B cell (primary cell): ENCODE measurements around the gene CKMT1A.
"Not testable (repeated sequence)": the region's sequence is repeated elsewhere in the genome, so short reads cannot be mapped to it uniquely, and the experiment has no call there.

Experiments
- EZH2 ChIP-seq: IDR thresholded peaks from 2 replicates; pipeline ENCODE4 v1.6.1; 2012; ENCODE audit warnings: borderline replicate concordance, low read depth, mild to moderate bottlenecking, moderate library complexity, low read length; ENCODE audit not compliant: insufficient read depth, poor library complexity, severe bottlenecking
- TF ChIP-seq, protein P1 (sequence below): fragments of 200-600 bp; IDR thresholded peaks from one replicate; pipeline ENCODE4 v1.8.0; 2022; ENCODE audit warnings: antibody characterized with exemption, mild to moderate bottlenecking

DNA sequence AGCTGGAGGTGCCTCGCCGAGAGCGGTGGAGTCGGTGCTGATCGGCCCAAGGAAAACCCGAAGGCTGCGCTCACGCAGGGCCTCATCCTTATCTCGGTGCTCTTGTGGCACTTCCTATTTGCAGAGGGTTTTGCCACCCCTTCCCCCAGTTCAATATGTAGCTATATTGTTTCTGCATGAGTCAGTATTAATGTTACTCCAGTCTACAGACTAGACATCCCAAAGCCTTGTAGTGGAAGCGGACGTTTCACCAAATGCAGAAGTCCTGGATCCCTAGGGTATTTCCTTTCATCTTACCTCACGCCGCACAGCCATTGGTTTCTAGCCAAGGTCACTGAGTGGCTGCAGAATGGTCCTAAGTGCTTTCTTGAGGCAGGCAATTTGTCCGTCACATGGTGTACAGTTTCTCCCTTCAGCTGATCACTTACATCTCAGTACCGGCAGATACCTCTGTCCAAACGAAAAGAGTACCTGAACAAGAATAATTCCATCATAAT lies 44.2 kb upstream of the CKMT1A start:
- TF ChIP-seq, protein P1, sequence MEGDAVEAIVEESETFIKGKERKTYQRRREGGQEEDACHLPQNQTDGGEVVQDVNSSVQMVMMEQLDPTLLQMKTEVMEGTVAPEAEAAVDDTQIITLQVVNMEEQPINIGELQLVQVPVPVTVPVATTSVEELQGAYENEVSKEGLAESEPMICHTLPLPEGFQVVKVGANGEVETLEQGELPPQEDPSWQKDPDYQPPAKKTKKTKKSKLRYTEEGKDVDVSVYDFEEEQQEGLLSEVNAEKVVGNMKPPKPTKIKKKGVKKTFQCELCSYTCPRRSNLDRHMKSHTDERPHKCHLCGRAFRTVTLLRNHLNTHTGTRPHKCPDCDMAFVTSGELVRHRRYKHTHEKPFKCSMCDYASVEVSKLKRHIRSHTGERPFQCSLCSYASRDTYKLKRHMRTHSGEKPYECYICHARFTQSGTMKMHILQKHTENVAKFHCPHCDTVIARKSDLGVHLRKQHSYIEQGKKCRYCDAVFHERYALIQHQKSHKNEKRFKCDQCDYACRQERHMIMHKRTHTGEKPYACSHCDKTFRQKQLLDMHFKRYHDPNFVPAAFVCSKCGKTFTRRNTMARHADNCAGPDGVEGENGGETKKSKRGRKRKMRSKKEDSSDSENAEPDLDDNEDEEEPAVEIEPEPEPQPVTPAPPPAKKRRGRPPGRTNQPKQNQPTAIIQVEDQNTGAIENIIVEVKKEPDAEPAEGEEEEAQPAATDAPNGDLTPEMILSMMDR: not testable (repeated sequence)
- TF ChIP-seq EZH2: not testable (repeated sequence)
